ENCODE results near the gene PHLDB1.

The PHLDB1 gene

DNA sequence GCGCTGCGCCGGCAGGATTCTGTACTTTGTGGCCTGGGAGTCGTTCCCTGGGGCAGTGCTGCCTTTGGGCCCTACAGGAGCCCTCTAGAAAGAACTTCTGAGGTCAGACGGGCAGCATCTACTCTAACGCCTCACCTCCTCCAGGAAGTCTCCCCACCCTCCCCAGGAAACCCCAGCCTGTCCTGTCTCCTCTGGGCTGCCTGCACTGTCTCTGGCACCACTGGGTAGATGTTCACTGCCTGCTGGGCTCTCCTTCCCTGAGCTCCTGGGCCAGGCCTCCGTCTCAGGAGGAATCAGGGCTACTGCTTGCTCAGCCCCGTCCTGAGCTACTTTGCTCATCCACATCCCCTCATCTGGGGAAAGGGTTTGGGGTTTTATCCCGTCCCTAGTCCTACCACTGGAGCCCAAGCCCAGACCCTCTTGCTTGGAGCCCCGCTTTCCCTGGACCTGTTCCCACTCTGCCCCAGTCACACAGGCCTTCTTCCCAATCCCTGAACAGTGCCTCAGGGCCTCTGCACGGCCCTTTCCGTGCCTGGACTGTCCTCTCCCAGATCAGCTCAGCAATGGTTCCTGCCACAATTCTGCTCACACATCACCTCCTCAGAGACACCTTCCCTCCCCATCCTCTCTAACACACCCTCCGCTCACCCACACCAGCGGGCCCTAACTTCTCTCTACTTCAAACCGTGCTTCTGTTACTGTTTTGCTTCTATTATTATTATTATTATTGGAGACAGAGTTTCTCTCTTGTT, 83.3 kb downstream of the PHLDB1 start:
- no peak for DNase-seq

- DNase-seq, result no peak
Observed at GRCh38 chr11:118691926-118692830, 84.8 kb downstream of the PHLDB1 start.

DNA sequence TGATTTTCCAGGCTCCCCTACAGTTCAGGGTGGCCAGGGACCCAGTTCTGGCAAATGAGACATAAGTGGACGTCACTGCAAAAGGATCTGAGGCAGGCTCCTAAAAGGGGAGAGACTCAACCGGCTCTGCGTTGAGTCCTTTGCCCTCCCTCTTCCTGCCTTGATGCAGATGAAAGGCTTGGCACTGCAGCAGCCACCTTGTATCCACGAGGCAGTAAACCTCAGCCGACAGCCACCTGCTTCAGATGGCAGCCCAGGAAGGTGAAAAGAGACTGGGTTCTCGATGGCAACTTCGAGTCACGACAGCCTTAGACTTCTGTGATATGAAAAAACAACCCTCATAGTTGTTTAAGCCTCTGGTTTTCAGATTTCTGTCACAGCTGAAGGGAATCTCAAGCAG, 86.8 kb downstream of the PHLDB1 start:
- no peak for DNase-seq

DNA sequence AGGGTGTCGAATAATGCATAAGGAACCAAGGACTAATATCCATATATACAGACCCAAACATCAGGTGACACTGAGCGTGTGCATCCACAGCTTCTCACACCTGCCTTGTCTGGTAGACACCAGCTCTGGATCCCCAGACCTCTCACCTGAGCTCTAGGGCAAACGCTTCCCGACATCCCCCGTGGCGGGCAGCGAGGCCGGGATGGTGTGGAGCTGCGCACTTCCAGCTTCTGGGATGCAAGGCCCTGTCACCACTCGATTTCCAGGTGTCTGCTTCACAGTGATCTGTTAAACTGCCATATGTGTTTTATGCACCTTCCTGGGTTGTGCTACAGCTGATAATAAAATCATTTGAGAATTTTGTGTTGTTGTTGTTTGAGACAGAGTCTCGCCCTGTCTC, 87.4 kb downstream of the PHLDB1 start:
- DNase-seq, result no peak

DNA sequence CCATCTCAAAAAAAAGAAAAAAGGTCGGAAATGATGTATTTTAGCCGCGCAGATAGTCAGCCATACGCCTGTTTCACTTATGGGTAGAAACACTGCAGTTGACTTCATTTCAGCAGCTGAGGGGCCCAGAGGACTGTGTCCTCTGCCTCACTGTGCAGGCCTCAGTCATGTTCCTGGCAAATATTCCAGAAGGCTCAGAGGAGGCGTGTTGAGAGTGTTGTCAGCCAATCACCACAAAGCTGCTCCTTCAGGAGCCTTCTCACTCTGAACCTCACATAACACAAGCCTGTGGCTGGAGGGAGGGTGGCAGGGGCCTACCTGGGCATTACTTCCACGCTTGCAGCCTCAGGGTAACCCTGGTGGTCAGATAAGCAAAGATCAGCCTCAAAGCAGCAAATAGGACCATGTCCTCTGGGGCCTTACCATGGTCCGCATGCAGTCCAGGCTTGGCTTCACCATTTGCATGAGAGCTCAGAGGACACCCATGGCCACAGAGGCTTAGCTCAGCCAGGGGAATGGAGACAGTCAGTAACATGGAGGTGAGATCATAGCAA, 89.3 kb downstream of the PHLDB1 start:
- DNase-seq, result no peak

- DNase-seq, result no peak
Observed at GRCh38 chr11:118697346-118697745, 89.9 kb downstream of the PHLDB1 start.

- peak; percentile 57 for DNase-seq
Observed at GRCh38 chr11:118699506-118700220, 92.2 kb downstream of the PHLDB1 start.

DNA sequence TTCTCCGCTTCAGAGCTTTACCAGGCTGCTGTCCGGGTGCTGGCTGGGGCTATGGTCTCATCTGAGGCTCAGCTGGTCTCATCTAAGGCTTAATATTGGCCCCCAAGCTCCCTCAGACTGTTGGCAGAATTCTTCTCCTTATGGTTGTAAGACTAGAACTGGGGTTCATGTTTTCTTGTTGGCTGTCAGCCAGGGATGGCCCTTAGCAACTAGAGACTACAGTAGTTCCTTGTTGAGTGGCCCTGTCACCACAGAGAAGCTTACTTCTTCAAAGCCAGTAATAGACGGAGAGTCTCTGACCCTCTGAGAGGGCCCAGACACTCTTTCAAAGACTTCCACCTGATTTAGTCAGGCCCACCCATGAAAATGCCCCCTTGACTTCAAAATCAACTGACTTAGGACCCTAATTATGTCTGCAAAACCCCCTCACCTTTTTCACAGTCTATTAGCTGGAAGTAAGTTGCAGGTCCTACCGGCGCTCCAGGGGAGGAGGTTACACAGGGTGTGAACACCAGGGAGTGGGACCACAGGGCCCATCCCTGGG, 96.2 kb downstream of the PHLDB1 start:
- no peak for DNase-seq

DNA sequence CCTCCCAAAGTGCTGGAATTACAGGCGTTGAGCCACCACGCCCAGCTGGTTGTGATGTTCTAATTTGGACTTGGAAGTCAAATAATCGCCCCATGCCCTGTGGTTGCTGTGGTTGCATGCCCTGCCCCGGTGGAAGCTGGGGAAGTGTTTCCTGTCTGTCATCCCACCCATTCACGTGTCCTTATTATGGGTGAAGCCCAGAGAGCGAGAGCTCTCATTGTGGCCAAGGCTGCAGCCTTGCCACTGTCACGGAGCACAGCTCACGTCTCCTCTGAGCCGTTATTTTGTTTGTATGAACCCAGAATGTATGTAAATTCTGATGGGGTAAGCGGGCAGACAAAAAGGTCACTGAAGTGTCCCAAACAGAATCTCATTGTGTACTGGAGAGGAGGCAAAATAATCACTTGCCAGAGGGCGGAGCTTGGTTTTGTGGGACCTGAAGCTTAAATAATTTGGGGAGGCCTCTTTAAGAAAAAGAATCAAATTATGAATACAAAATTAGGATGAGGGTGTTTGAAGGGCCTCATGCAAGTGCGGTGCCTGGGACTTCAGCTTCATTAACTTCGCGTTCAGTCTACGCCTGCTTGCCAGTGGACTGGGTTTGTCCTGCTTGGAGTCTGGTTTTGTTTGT, 97.8 kb downstream of the PHLDB1 start:
- DNase-seq, result no peak

GRCh38 chr11:118705791-118706545, 98.6 kb downstream of the PHLDB1 start:
- no peak for DNase-seq

DNA sequence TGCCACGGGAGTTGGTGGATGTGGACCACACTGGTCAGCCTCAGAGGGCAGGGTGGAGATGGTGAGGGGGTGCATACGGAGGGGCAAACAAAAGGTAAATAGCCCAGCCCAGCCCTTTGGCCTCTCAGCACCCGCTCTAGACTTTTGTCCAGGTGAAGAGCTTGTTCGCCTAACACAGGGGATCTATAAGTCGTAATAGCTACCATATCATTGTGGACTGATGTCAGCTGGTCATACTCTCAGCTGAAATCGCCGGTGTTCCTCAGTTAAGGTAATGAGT, 99.1 kb downstream of the PHLDB1 start:
- no peak for DNase-seq
